Small intestine (tissue), 7 donors: Measurements from ENCODE around the gene PDE9A. TPM values are rescaled to one million over a fixed set of nuclear protein-coding genes. Genes with fewer than 3 reads are reported as not detected.
"Not testable (repeated sequence)": the region's sequence is repeated elsewhere in the genome, so short reads cannot be mapped to it uniquely, and the experiment has no call there.

Experiments
- DNase-seq, 2 donors: peaks; one replicate each; pipeline versions ENCODE4 v3.0.0 to v3.0.0-alpha.2; 2013
- FAIRE-seq: peaks from 2 replicates; lab custom pipeline; 2012; peaks lifted over from hg19 to GRCh38; lab: Jason Lieb, UNC
- H3K27ac ChIP-seq, 3 donors: one replicate each; pipeline ENCODE4 v1.5.1; 2013; ENCODE audit warnings: low read length in 2 of 3, mild to moderate bottlenecking in 2 of 3, control low read depth in 1 of 3, inconsistent platforms in 1 of 3, low read depth in 1 of 3, moderate library complexity in 1 of 3
- H3K27me3 ChIP-seq, 3 donors: one replicate each; pipeline ENCODE4 v1.6.1; 2013; ENCODE audit warnings: low read length in 3 of 3, inconsistent platforms in 1 of 3; ENCODE audit not compliant: control insufficient read depth in 3 of 3, insufficient read depth in 3 of 3
- H3K36me3 ChIP-seq, 3 donors: one replicate each; pipeline ENCODE4 v1.6.1; 2013; ENCODE audit warnings: low read length in 3 of 3, inconsistent platforms in 1 of 3, low read depth in 1 of 3, mild to moderate bottlenecking in 1 of 3, moderate library complexity in 1 of 3; ENCODE audit not compliant: control insufficient read depth in 3 of 3, insufficient read depth in 2 of 3
- H3K4me1 ChIP-seq, 3 donors: one replicate each; pipeline ENCODE4 v1.6.1; 2013; ENCODE audit warnings: low read length in 2 of 3, inconsistent platforms in 1 of 3, low read depth in 1 of 3, mild to moderate bottlenecking in 1 of 3, moderate library complexity in 1 of 3; ENCODE audit not compliant: control insufficient read depth in 3 of 3, insufficient read depth in 2 of 3
- H3K4me3 ChIP-seq, 3 donors: one replicate each; pipeline ENCODE4 v1.5.1; 2013; ENCODE audit warnings: low read length in 3 of 3, control low read depth in 1 of 3, inconsistent platforms in 1 of 3, low read depth in 1 of 3, mild to moderate bottlenecking in 1 of 3, moderate library complexity in 1 of 3
- H3K9me3 ChIP-seq, 2 donors: one replicate each; pipeline ENCODE4 v1.6.1; 2013; ENCODE audit warnings: low read depth in 1 of 2, low read length in 1 of 2; ENCODE audit not compliant: control insufficient read depth in 2 of 2, insufficient read depth in 1 of 2
- WGBS, 3 donors: extraction: QIAGEN DNeasy Blood & Tissue Kit; methylation state at CpG; one replicate each; pipeline ENCODE4 v1.1.7; 2013; 5-methylcytosine and 5-hydroxymethylcytosine counted together
- polyA plus RNA-seq, 4 donors: library from polyadenylated mRNA; stranded (reverse) in 3 of 4; unstranded in 1 of 4; fragments of 200-250 nt in 3 of 4; fragments of 120-200 nt in 1 of 4; gene quantifications; one replicate each; pipeline versions ENCODE4 v1.2.1 to v1.2.3, GENCODE V29; 2013
- donor health status: healthy with polysubstance abuse.
- donor health status: control.
- donor health status: control.
- donor health status: Bipolar disorder and iron deficiency.
- donor health status: healthy.

Gene PDE9A
- polyA plus RNA-seq, 4 donors, result 31.0 to 96.6 (median 49.6) TPM

- Histone ChIP-seq H3K36me3 (no peaks in the 10 kb centered on the region), H3K4me3 (no peak overlapping the region), H3K4me1 (peaks cover 0 to 6% (median 0%) of the 10 kb centered on the region in 3 donors), H3K9me3 (peaks cover 3 to 18% of the 10 kb centered on the region in 2 donors), H3K27me3 (peaks cover 0 to 10% (median 3%) of the 10 kb centered on the region in 3 donors), H3K27ac (no peak overlapping the region)
- FAIRE-seq (no peak), DNase-seq (no peak)
- 93 to 97% (median 95%) methylated on average over 5 of the region's 5 CpGs for WGBS, 3 donors
Observed at GRCh38 chr21:42613756-42614155, 39.7 kb upstream of the PDE9A start.

- FAIRE-seq (no peak), DNase-seq (no peak)
- no peak overlapping the region for H3K27ac ChIP-seq
- peaks cover 0 to 6% (median 0%) of the 10 kb centered on the region in 3 donors for H3K4me1 ChIP-seq
- WGBS, 3 donors, result 62 to 76% (median 62%) methylated on average over 9 of the region's 9 CpGs
- H3K4me3 ChIP-seq, result no peak overlapping the region
- no peaks in the 10 kb centered on the region for H3K36me3 ChIP-seq
- H3K27me3 ChIP-seq, result peaks cover 0 to 10% (median 3%) of the 10 kb centered on the region in 3 donors
- H3K9me3 ChIP-seq, result peaks cover 3 to 18% of the 10 kb centered on the region in 2 donors
Observed at GRCh38 chr21:42614396-42614795, 39.0 kb upstream of the PDE9A start.

GRCh38 chr21:42614811-42615351 is 38.5 kb upstream of the PDE9A start:
- FAIRE-seq, result no peak
- peaks cover 0 to 6% (median 0%) of the 10 kb centered on the region in 3 donors for H3K4me1 ChIP-seq
- DNase-seq, result peak; percentile 69 to 75
- H3K27ac ChIP-seq, result no peak overlapping the region
- H3K9me3 ChIP-seq, result peaks cover under 1 to 14% of the 10 kb centered on the region in 2 donors
- 18 to 24% (median 21%) methylated on average over 14 of the region's 14 CpGs for WGBS, 3 donors
- peaks cover 0 to 10% (median 3%) of the 10 kb centered on the region in 3 donors for H3K27me3 ChIP-seq
- no peak overlapping the region for H3K4me3 ChIP-seq
- no peaks in the 10 kb centered on the region for H3K36me3 ChIP-seq

- Histone ChIP-seq H3K27me3 (peaks cover 0 to 10% (median 3%) of the 10 kb centered on the region in 3 donors), H3K9me3 (peaks cover 0 to 17% of the 10 kb centered on the region in 2 donors)
- H3K36me3 ChIP-seq, DNase-seq, H3K4me3 ChIP-seq, H3K27ac ChIP-seq, FAIRE-seq, H3K4me1 ChIP-seq: not testable (repeated sequence)
- WGBS, 3 donors, result 58 to 67% methylated on average over 1 to 4 of the region's 5 CpGs; no CpG with 5 or more reads in 1 of the 3 donors
Observed at GRCh38 chr21:42615377-42615776, 38.0 kb upstream of the PDE9A start.

- DNase-seq (no peak), FAIRE-seq (no peak)
- 56 to 61% (median 60%) methylated on average over 3 of the region's 3 CpGs for WGBS, 3 donors
- no peak overlapping the region for H3K27ac ChIP-seq
- H3K9me3 ChIP-seq, result peaks cover 0 to 17% of the 10 kb centered on the region in 2 donors
- peaks cover 0 to 10% (median 3%) of the 10 kb centered on the region in 3 donors for H3K27me3 ChIP-seq
- H3K4me3 ChIP-seq, result no peak overlapping the region
- peaks cover 0 to 6% (median 0%) of the 10 kb centered on the region in 3 donors for H3K4me1 ChIP-seq
- no peaks in the 10 kb centered on the region for H3K36me3 ChIP-seq
Observed at GRCh38 chr21:42615924-42616323, 37.5 kb upstream of the PDE9A start.

GRCh38 chr21:42616446-42616845 is 37.0 kb upstream of the PDE9A start:
- DNase-seq (peak in 1 of 2 donors; percentile 31), FAIRE-seq (no peak)
- H3K36me3 ChIP-seq, result no peaks in the 10 kb centered on the region
- H3K9me3 ChIP-seq, result peaks cover 0 to 16% of the 10 kb centered on the region in 2 donors
- no peak overlapping the region for H3K27ac ChIP-seq
- no peak overlapping the region for H3K4me3 ChIP-seq
- H3K4me1 ChIP-seq, result peaks cover 0 to 6% (median 0%) of the 10 kb centered on the region in 3 donors
- H3K27me3 ChIP-seq, result peaks cover 2 to 10% (median 3%) of the 10 kb centered on the region in 3 donors
- 2 to 16% (median 9%) methylated on average over 18 of the region's 18 CpGs for WGBS, 3 donors

- H3K36me3 ChIP-seq, result no peaks in the 10 kb centered on the region
- DNase-seq (no peak), FAIRE-seq (no peak)
- H3K27ac ChIP-seq, result no peak overlapping the region
- H3K9me3 ChIP-seq, result peaks cover 0 to 12% of the 10 kb centered on the region in 2 donors
- peaks cover 0 to 6% (median 0%) of the 10 kb centered on the region in 3 donors for H3K4me1 ChIP-seq
- 62 to 85% (median 75%) methylated on average over 18 to 21 of the region's 21 CpGs for WGBS, 3 donors
- H3K4me3 ChIP-seq, result no peak overlapping the region
- H3K27me3 ChIP-seq, result peaks cover 2 to 10% (median 3%) of the 10 kb centered on the region in 3 donors
Observed at GRCh38 chr21:42616941-42617340, 36.5 kb upstream of the PDE9A start.

- H3K9me3 ChIP-seq, result peaks cover 0 to 10% of the 10 kb centered on the region in 2 donors
- H3K4me3 ChIP-seq, result no peak overlapping the region
- H3K27me3 ChIP-seq, result peaks cover 2 to 10% (median 3%) of the 10 kb centered on the region in 3 donors
- 74 to 83% (median 79%) methylated on average over 22 to 23 of the region's 23 CpGs for WGBS, 3 donors
- no peak for FAIRE-seq
- no peak overlapping the region for H3K27ac ChIP-seq
- DNase-seq, result no peak
- no peaks in the 10 kb centered on the region for H3K36me3 ChIP-seq
- H3K4me1 ChIP-seq, result peaks cover 0 to 6% (median 0%) of the 10 kb centered on the region in 3 donors
Observed at GRCh38 chr21:42617486-42617885, 35.9 kb upstream of the PDE9A start.
